GM13977 (cell line): ENCODE measurements around the gene MARCHF10.

ENCODE experiments used
- DNase-seq: peaks from one replicate; pipeline ENCODE4 v3.0.0; 2012; ENCODE audit warnings: low spot score
- CTCF ChIP-seq: IDR thresholded peaks from 2 replicates; pipeline ENCODE4 v1.5.1; 2012; ENCODE audit warnings: mild to moderate bottlenecking, control low read depth; ENCODE audit not compliant: insufficient read depth; ENCODE audit errors: extremely low read depth, missing control alignments
- in situ Hi-C: fragments of 300-500 bp; cut with MboI; formaldehyde crosslinking; loops from one replicate; pipeline ENCODE4 v1.12.0; 2022; ENCODE audit warnings: low sequenced_read_pairs, low pct_unique_long_range_greater_than_20kb, mixed read lengths, inconsistent platforms; ENCODE audit not compliant: unreplicated experiment

MARCHF10 gene

GRCh38 chr17:62796291-62796690 is 11.8 kb downstream of the MARCHF10 start:
- TF ChIP-seq CTCF: no peak
- DNase-seq: no peak
- in situ Hi-C loops: no loop called here

- DNase-seq: no peak
- no peak for TF ChIP-seq CTCF
- in situ Hi-C loops: no loop called here
These were observed 13.5 kb downstream of the MARCHF10 start for GRCh38 chr17:62794666-62794971.

- DNase-seq: no peak
- in situ Hi-C loops: no loop called here
- TF ChIP-seq CTCF: no peak
These were observed 14.0 kb downstream of the MARCHF10 start for GRCh38 chr17:62793919-62794665.

- in situ Hi-C loops: no loop called here
- no peak for TF ChIP-seq CTCF
- DNase-seq: no peak
These were observed 15.7 kb downstream of the MARCHF10 start for GRCh38 chr17:62792447-62792800.

GRCh38 chr17:62791767-62792446 is 16.2 kb downstream of the MARCHF10 start:
- TF ChIP-seq CTCF: no peak
- in situ Hi-C loops: no loop called here
- no peak for DNase-seq

- no peak for DNase-seq
- TF ChIP-seq CTCF: no peak
- in situ Hi-C loops: no loop called here
These were observed 16.8 kb downstream of the MARCHF10 start for GRCh38 chr17:62791235-62791734.
